ENCODE results near the gene KCNG4.

GRCh38 chr16:84183911-84184591, 55.8 kb downstream of the KCNG4 start:
- no peak for TF ChIP-seq CTCF (IDR thresholded peaks at IDR 0.05 in 2 of 3, conservative IDR thresholded peaks at IDR 0.05 in 1 of 3; ENCODE audit: control insufficient read depth in 2 of 3, extremely low read depth in 1 of 3, insufficient read depth in 1 of 3, low read depth in 3 of 3, low read length in 3 of 3)
- TF ChIP-seq HDAC6 (IDR thresholded peaks at IDR 0.05; ENCODE audit: unreplicated experiment): no peak
- TF ChIP-seq EP300 (IDR thresholded peaks at IDR 0.05; ENCODE audit: borderline replicate concordance in 1 of 2, control insufficient read depth in 1 of 2, low read depth in 2 of 2, low read length in 2 of 2): no peak
- no peak for TF ChIP-seq USF2 (IDR thresholded peaks at IDR 0.05; ENCODE audit: borderline replicate concordance, low read depth, low read length)
- no peak for TF ChIP-seq USF1 (IDR thresholded peaks at IDR 0.05; ENCODE audit: borderline replicate concordance, extremely low read length, insufficient read depth, low read depth, low read length)

Data from GM12878 (cell line).